H1 (cell line): ENCODE results near the gene NDUFAF7. TPM values are rescaled to one million over a fixed set of nuclear protein-coding genes. Genes with fewer than 3 reads are reported as not detected.

Experiments used
- CTCF ChIA-PET: fragments of 300-600 bp; sonication (Branson Sonifier 250); formaldehyde crosslinking; loops from one replicate; lab custom pipeline; 2021; ENCODE audit not compliant: partially characterized antibody; lab: Charles Lee
- POLR2A ChIA-PET: fragments of 300-600 bp; sonication (Branson Sonifier 250); formaldehyde crosslinking; loops from one replicate; lab custom pipeline; 2021; ENCODE audit warnings: inconsistent platforms; ENCODE audit not compliant: partially characterized antibody; lab: Charles Lee
- DNase-seq, 2 experiments: peaks; one replicate each; pipeline versions ENCODE4 v3.0.0 to v3.0.0-alpha.2; 2010 to 2022; ENCODE audit warnings: low spot score in 2 of 2, low read depth in 1 of 2, mixed read lengths in 1 of 2
- FAIRE-seq: peaks from 2 replicates; lab custom pipeline; 2011; peaks lifted over from hg19 to GRCh38; lab: Jason Lieb, UNC
- H2AFZ ChIP-seq: 2 replicates; pipeline ENCODE4 v1.8.1; 2012; ENCODE audit warnings: low read length, inconsistent platforms
- H2AK5ac ChIP-seq: 2 replicates; pipeline ENCODE4 v1.6.1; 2013; ENCODE audit warnings: low read depth, low read length
- H2BK120ac ChIP-seq: replicated peaks from 2 replicates; pipeline ENCODE3; 2013; ENCODE audit warnings: low read depth, low read length, inconsistent platforms
- H2BK12ac ChIP-seq: 2 replicates; pipeline ENCODE4 v1.6.1; 2013; ENCODE audit warnings: low read depth, low read length
- H2BK15ac ChIP-seq: 2 replicates; pipeline ENCODE4 v1.6.1; 2013; ENCODE audit warnings: low read length
- H2BK20ac ChIP-seq: 2 replicates; pipeline ENCODE4 v1.6.1; 2013; ENCODE audit warnings: low read length
- H2BK5ac ChIP-seq: 2 replicates; pipeline ENCODE4 v1.6.1; 2013; ENCODE audit warnings: low read depth, low read length
- H3K14ac ChIP-seq: 2 replicates; pipeline ENCODE4 v1.6.1; 2013; ENCODE audit warnings: inconsistent platforms; ENCODE audit not compliant: insufficient read length
- H3K18ac ChIP-seq: 2 replicates; pipeline ENCODE4 v1.6.1; 2013; ENCODE audit warnings: low read length; ENCODE audit errors: extremely low read depth
- H3K23ac ChIP-seq: 2 replicates; pipeline ENCODE4 v1.6.1; 2013; ENCODE audit warnings: inconsistent platforms; ENCODE audit not compliant: insufficient read length
- H3K23me2 ChIP-seq: 2 replicates; pipeline ENCODE4 v1.6.1; 2013; ENCODE audit warnings: low read depth, low read length
- H3K27ac ChIP-seq: 2 replicates; pipeline ENCODE4 v1.6.1; 2011; ENCODE audit warnings: low read depth, low read length, inconsistent platforms
- H3K27me3 ChIP-seq, 4 experiments: replicated peaks in 1 of 4; 1 replicate in 1 of 4; 2 replicates in 3 of 4; pipeline versions ENCODE4 v1.6.1 to v1.8.1; 2011 to 2013; ENCODE audit warnings: low read length in 3 of 4, mild to moderate bottlenecking in 3 of 4, inconsistent platforms in 2 of 4, mixed read lengths in 2 of 4, moderate library complexity in 1 of 4; ENCODE audit not compliant: control insufficient read depth in 3 of 4, insufficient read depth in 3 of 4; ENCODE audit errors: extremely low read depth in 1 of 4
- H3K36me3 ChIP-seq, 4 experiments: 2 replicates each; pipeline versions ENCODE4 v1.6.1 to v1.8.1; 2011 to 2013; ENCODE audit warnings: mild to moderate bottlenecking in 4 of 4, low read length in 3 of 4, moderate library complexity in 2 of 4, control low read depth in 1 of 4, inconsistent platforms in 1 of 4; ENCODE audit not compliant: insufficient read depth in 4 of 4, control insufficient read depth in 2 of 4
- H3K4ac ChIP-seq: replicated peaks from 2 replicates; pipeline ENCODE3; 2013; ENCODE audit warnings: low read length, low read depth, mixed read lengths, inconsistent platforms; ENCODE audit not compliant: insufficient read length
- H3K4me1 ChIP-seq, 4 experiments: replicated peaks in 1 of 4; 1 replicate in 1 of 4; 2 replicates in 3 of 4; pipeline versions ENCODE4 v1.6.1 to v1.8.1; 2011 to 2013; ENCODE audit warnings: low read length in 3 of 4, inconsistent platforms in 2 of 4, mixed read lengths in 1 of 4; ENCODE audit not compliant: insufficient read depth in 4 of 4, control insufficient read depth in 3 of 4
- H3K4me2 ChIP-seq, 2 experiments: 2 replicates each; pipeline versions ENCODE4 v1.6.1 to v1.8.1; 2011 to 2013; ENCODE audit warnings: low read depth in 2 of 2, low read length in 2 of 2, control low read depth in 1 of 2, inconsistent platforms in 1 of 2, mild to moderate bottlenecking in 1 of 2; ENCODE audit not compliant: insufficient read depth in 1 of 2
- H3K4me3 ChIP-seq, 4 experiments: fragments of 200-600, 300-600 bp in 1 of 4; sonication (generic), shearing (Covaris generic), sonication (Bioruptor Twin) in 1 of 4; 2 replicates each; pipeline versions ENCODE4 v1.5.1 to v1.8.1; 2011 to 2016; ENCODE audit warnings: low read length in 4 of 4, low read depth in 3 of 4, control low read depth in 2 of 4, inconsistent platforms in 2 of 4, mild to moderate bottlenecking in 2 of 4, mixed read lengths in 1 of 4, moderate library complexity in 1 of 4; ENCODE audit not compliant: insufficient read depth in 2 of 4; ENCODE audit errors: extremely low read depth in 1 of 4
- H3K56ac ChIP-seq: replicated peaks from 2 replicates; pipeline ENCODE3; 2013; ENCODE audit warnings: low read depth, mild to moderate bottlenecking, mixed read lengths, low read length, inconsistent platforms; ENCODE audit not compliant: insufficient read length
- H3K79me1 ChIP-seq: 2 replicates; pipeline ENCODE4 v1.6.1; 2013; ENCODE audit warnings: low read depth, low read length, control low read depth
- H3K79me2 ChIP-seq, 2 experiments: 2 replicates each; pipeline versions ENCODE4 v1.6.1 to v1.8.1; 2012 to 2013; ENCODE audit warnings: low read length in 2 of 2, mild to moderate bottlenecking in 2 of 2, inconsistent platforms in 1 of 2; ENCODE audit not compliant: insufficient read depth in 2 of 2, control insufficient read depth in 1 of 2
- H3K9ac ChIP-seq, 4 experiments: replicated peaks in 1 of 4; 1 replicate in 1 of 4; 2 replicates in 3 of 4; pipeline versions ENCODE4 v1.6.1 to v1.8.1; 2011 to 2013; ENCODE audit warnings: low read depth in 3 of 4, low read length in 3 of 4, control low read depth in 2 of 4, mild to moderate bottlenecking in 2 of 4, moderate library complexity in 2 of 4, inconsistent platforms in 1 of 4; ENCODE audit errors: extremely low read depth in 1 of 4
- H3K9me3 ChIP-seq, 2 experiments: 2 replicates each; pipeline versions ENCODE4 v1.6.1 to v1.8.1; 2012 to 2013; ENCODE audit warnings: mild to moderate bottlenecking in 2 of 2, moderate library complexity in 2 of 2, control low read depth in 1 of 2, inconsistent platforms in 1 of 2, low read depth in 1 of 2, low read length in 1 of 2, mixed read lengths in 1 of 2; ENCODE audit not compliant: insufficient read depth in 2 of 2
- H4K20me1 ChIP-seq, 2 experiments: replicated peaks in 1 of 2; 2 replicates each; pipeline versions ENCODE3 to v1.8.1; 2011 to 2013; ENCODE audit warnings: inconsistent platforms in 2 of 2, low read length in 2 of 2, mild to moderate bottlenecking in 1 of 2; ENCODE audit not compliant: insufficient read depth in 2 of 2, control insufficient read depth in 1 of 2
- H4K5ac ChIP-seq: 2 replicates; pipeline ENCODE4 v1.6.1; 2013; ENCODE audit warnings: low read length, low read depth, mixed read lengths, inconsistent platforms; ENCODE audit not compliant: insufficient read length
- H4K8ac ChIP-seq: 2 replicates; pipeline ENCODE4 v1.8.0; 2013; ENCODE audit warnings: mild to moderate bottlenecking, moderate library complexity, low read length, inconsistent platforms; ENCODE audit not compliant: insufficient read depth; ENCODE audit errors: extremely low read depth
- H4K91ac ChIP-seq: replicated peaks from 2 replicates; pipeline ENCODE3; 2013; ENCODE audit warnings: low read length, mixed read lengths, inconsistent platforms; ENCODE audit not compliant: insufficient read length
- BACH1 ChIP-seq: IDR thresholded peaks from 2 replicates; pipeline ENCODE4 v1.6.1; 2012; ENCODE audit warnings: low read length, improper control_type of control experiment
- CTBP2 ChIP-seq: IDR thresholded peaks from 2 replicates; pipeline ENCODE4 v1.7.0; 2011; ENCODE audit warnings: borderline replicate concordance, mild to moderate bottlenecking, moderate library complexity, mixed read lengths, low read length; ENCODE audit not compliant: insufficient read depth, insufficient read length
- EGR1 ChIP-seq: IDR thresholded peaks from 2 replicates; pipeline ENCODE4 v1.6.1; 2011; ENCODE audit warnings: low read depth, low read length, borderline replicate concordance
- GTF2F1 ChIP-seq: IDR thresholded peaks from 2 replicates; pipeline ENCODE4 v1.6.1; 2012; ENCODE audit warnings: low read depth, low read length, improper control_type of control experiment, borderline replicate concordance
- JUND ChIP-seq: IDR thresholded peaks from 2 replicates; pipeline ENCODE4 v1.6.1; 2011; ENCODE audit warnings: mild to moderate bottlenecking, improper control_type of control experiment, low read length
- KDM4A ChIP-seq: IDR thresholded peaks from one replicate; pipeline ENCODE4 v1.7.1; 2012; ENCODE audit warnings: low read depth, mild to moderate bottlenecking, moderate library complexity, low read length, inconsistent platforms; ENCODE audit not compliant: severe bottlenecking
- KDM5A ChIP-seq: fragments of 200-600 bp; IDR thresholded peaks from 2 replicates; pipeline ENCODE4 v1.7.1; 2012; ENCODE audit warnings: mild to moderate bottlenecking, low read length, inconsistent platforms, mixed read lengths
- NANOG ChIP-seq: IDR thresholded peaks from 2 replicates; pipeline ENCODE4 v1.6.1; 2011; ENCODE audit warnings: low read length, low read depth, mild to moderate bottlenecking, inconsistent platforms; ENCODE audit not compliant: insufficient read depth, poor library complexity, severe bottlenecking
- NRF1 ChIP-seq: IDR thresholded peaks from 2 replicates; pipeline ENCODE4 v1.6.1; 2011; ENCODE audit warnings: mild to moderate bottlenecking, low read depth, low read length, improper control_type of control experiment
- TCF12 ChIP-seq: IDR thresholded peaks from 2 replicates; pipeline ENCODE4 v1.6.1; 2011; ENCODE audit warnings: low read depth, mild to moderate bottlenecking, low read length
- WGBS, 2 experiments: shearing (Covaris generic) in 1 of 2; methylation state at CpG; one replicate each; pipeline versions ENCODE4 v1.1.6 to v1.1.7; 2013 to 2015; ENCODE audit warnings: low lambda C conversion rate in 2 of 2, mixed read lengths in 2 of 2, inconsistent platforms in 1 of 2, low coverage in 1 of 2, missing lambda C conversion rate in 1 of 2; ENCODE audit not compliant: insufficient replicate concordance in 2 of 2, insufficient coverage in 1 of 2, insufficient read length in 1 of 2; ENCODE audit errors: extremely low coverage in 1 of 2, missing lambda C conversion rate in 1 of 2; 5-methylcytosine and 5-hydroxymethylcytosine counted together
- polyA plus RNA-seq, 7 experiments: library from polyadenylated mRNA; depleted of rRNA in 3 of 7; stranded (reverse) in 5 of 7; unstranded in 2 of 7; fragments of >200 nt in 5 of 7; fragments of 200-250 nt in 2 of 7; gene quantifications; 1 replicate in 5 of 7; 2 replicates in 1 of 7; 4 replicates in 1 of 7; pipeline versions ENCODE4 v1.2.1 to v1.2.3, GENCODE V29; 2011 to 2013; ENCODE audit warnings: missing spikeins in 2 of 7, mixed read lengths in 2 of 7
- total RNA-seq: library from RNA; stranded (reverse); fragmentation: NEBNext Ultra II Directional; extraction: Animal tissue kit (Norgen Biotek cat#: 25700); gene quantifications from 2 replicates; pipeline ENCODE4 v1.2.1, GENCODE V29; 2021
- TF ChIP-seq, protein P1 (sequence below): IDR thresholded peaks from 2 replicates; pipeline ENCODE4 v1.6.1; 2012; ENCODE audit warnings: low read length, inconsistent platforms

The NDUFAF7 gene
- total and polyA plus RNA-seq, 2 of the 8 experiments (the other 6 are each of a cell fraction or from before 2014, with no cell fraction given), result 50.2 to 56.0 TPM

DNA sequence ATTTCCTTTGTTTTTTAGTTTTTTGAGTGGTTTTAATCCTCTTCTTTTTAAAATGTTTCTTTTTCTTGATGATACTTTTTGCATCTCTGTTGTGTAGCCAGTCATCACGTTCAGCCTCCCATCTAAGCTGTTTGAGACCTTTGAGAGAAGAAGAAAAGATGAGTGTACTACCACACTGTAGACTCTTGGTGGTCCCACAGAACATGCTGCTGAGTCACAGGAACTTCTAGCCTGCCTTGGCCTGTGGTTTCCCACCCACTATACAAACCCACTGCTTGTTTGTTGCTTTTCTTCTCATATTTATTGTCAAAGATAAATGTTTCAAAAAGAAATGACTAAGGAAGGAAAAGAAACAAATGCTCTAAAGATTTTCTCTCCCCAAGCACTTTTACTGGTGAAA is 29.7 kb upstream of the NDUFAF7 start:
- H3K4ac ChIP-seq, result peak overlapping the region; percentile 9
- H2BK5ac ChIP-seq, result no peak overlapping the region
- peak overlapping the region; percentile 6 for H4K5ac ChIP-seq
- FAIRE-seq (no peak), DNase-seq (no peak)
- no peak overlapping the region for H3K23ac ChIP-seq
- peaks cover 3 to 35% of the 10 kb centered on the region in 2 experiments; a peak in 3 of 4 replicates for H3K79me2 ChIP-seq
- no peak overlapping the region for H2BK20ac ChIP-seq
- H3K56ac ChIP-seq, result no peak overlapping the region
- no peak overlapping the region for H3K9ac ChIP-seq
- H2BK15ac ChIP-seq, result no peak overlapping the region
- peaks cover 4% of the 10 kb centered on the region for H3K23me2 ChIP-seq
- no peak overlapping the region for H4K91ac ChIP-seq
- peaks cover 0 to 17% (median 5%) of the 10 kb centered on the region in 4 experiments; a peak in 4 of 7 replicates for H3K4me1 ChIP-seq
- H4K8ac ChIP-seq, result no peak overlapping the region
- H2AK5ac ChIP-seq, result no peak overlapping the region
- H2BK120ac ChIP-seq, result no peak overlapping the region
- peak overlapping the region; percentile 36; the same call in 1 of the 2 replicates for H3K18ac ChIP-seq
- POLR2A ChIA-PET, result interaction anchor here (0.6 to 3.1 kb wide), 6 partner anchors 12 to 440 kb away, joined by 3 to 26 read pairs (median 4); partner anchors contain the start of genes CEBPZ, NDUFAF7 and SULT6B1
- H3K27me3 ChIP-seq, result no peaks in the 10 kb centered on the region
- H3K4me2 ChIP-seq, result no peak overlapping the region
- H4K20me1 ChIP-seq, result peaks cover 0 to 2% of the 10 kb centered on the region in 2 experiments
- 80% methylated on average over 1 of the region's 1 CpG; no CpG with 5 or more reads in 1 of the 2 experiments for WGBS, 2 experiments
- H3K14ac ChIP-seq, result no peak overlapping the region
- peaks cover 4 to 56% (median 36%) of the 10 kb centered on the region in 4 experiments; a peak in 6 of 8 replicates for H3K36me3 ChIP-seq
- H3K27ac ChIP-seq, result peak overlapping the region; percentile 52; the same call in 1 of the 2 replicates
- no peak overlapping the region for H3K4me3 ChIP-seq
- CTCF ChIA-PET, result interaction anchor here (0.6 to 1.5 kb wide), 5 partner anchors 11 to 34 kb away, joined by 3 to 5 read pairs (median 3); partner anchors contain the start of gene SULT6B1
- H3K9me3 ChIP-seq, result peaks cover 8 to 9% of the 10 kb centered on the region in 2 experiments
- no peak overlapping the region for H2BK12ac ChIP-seq
- no peak overlapping the region for H2AFZ ChIP-seq
- H3K79me1 ChIP-seq, result no peaks in the 10 kb centered on the region
- no peak for TF ChIP-seq CTBP2
- no peak for TF ChIP-seq EGR1
- TF ChIP-seq NANOG, result no peak
- no peak for TF ChIP-seq TCF12
- no peak for TF ChIP-seq NRF1
- no peak for TF ChIP-seq JUND
- TF ChIP-seq GTF2F1, result no peak
- TF ChIP-seq KDM5A, result no peak
- TF ChIP-seq, protein P1, sequence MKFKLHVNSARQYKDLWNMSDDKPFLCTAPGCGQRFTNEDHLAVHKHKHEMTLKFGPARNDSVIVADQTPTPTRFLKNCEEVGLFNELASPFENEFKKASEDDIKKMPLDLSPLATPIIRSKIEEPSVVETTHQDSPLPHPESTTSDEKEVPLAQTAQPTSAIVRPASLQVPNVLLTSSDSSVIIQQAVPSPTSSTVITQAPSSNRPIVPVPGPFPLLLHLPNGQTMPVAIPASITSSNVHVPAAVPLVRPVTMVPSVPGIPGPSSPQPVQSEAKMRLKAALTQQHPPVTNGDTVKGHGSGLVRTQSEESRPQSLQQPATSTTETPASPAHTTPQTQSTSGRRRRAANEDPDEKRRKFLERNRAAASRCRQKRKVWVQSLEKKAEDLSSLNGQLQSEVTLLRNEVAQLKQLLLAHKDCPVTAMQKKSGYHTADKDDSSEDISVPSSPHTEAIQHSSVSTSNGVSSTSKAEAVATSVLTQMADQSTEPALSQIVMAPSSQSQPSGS, result no peak
- no peak for TF ChIP-seq BACH1
- TF ChIP-seq KDM4A, result no peak
